ENCODE results near the gene FOXC1. TPM values are rescaled to one million over a fixed set of nuclear protein-coding genes. Genes with fewer than 3 reads are reported as not detected.

The FOXC1 gene
- total and polyA plus RNA-seq, 10 of the 15 experiments (the other 5 are each of a cell fraction or from before 2014, with no cell fraction given) = 0.13 to 1.5 (median 0.48) TPM; not detected in 2

GRCh38 chr6:1621070-1621701 lies 11.5 kb downstream of the FOXC1 start (continued):
- no peak for TF ChIP-seq SPI1 (IDR thresholded peaks at IDR 0.05; ENCODE audit: borderline replicate concordance, insufficient read depth, low read depth, low read length)
- TF ChIP-seq BCL3 (IDR thresholded peaks at IDR 0.05; ENCODE audit: borderline replicate concordance, insufficient read depth, low read depth, low read length, poor library complexity, severe bottlenecking) = no peak
- no peak for TF ChIP-seq SRF (IDR thresholded peaks at IDR 0.05; ENCODE audit: low read depth in 2 of 2, low read length in 2 of 2)

GRCh38 chr6:1622220-1622850 lies 12.6 kb downstream of the FOXC1 start:
- no peak overlapping the region for H3K4me3 ChIP-seq
- no TSS peak for BruUV-seq (replicated peaks)
- in situ Hi-C loops (cut with MboI) (no loop called here), intact Hi-C loops (cut with micrococcal nuclease; ENCODE audit: unreplicated experiment) (no loop called here)
- no peaks in the 10 kb centered on the region for H3K36me3 ChIP-seq (ENCODE audit: control insufficient read depth in 2 of 2, insufficient read depth in 2 of 2, low read length in 1 of 2)
- no peak overlapping the region for H2AFZ ChIP-seq (ENCODE audit: control insufficient read depth, low read depth, low read length)
- no peak overlapping the region for H3K4me2 ChIP-seq (ENCODE audit: control insufficient read depth, insufficient read depth)
- H3K27me3 ChIP-seq (replicated peaks in 1 of 2; ENCODE audit: control insufficient read depth in 2 of 2, insufficient read depth in 2 of 2, low read length in 1 of 2) = peaks cover 4 to 10% of the 10 kb centered on the region in 2 experiments
- H3K9ac ChIP-seq (ENCODE audit: control insufficient read depth, insufficient read depth, low read length) = no peak overlapping the region
- FAIRE-seq (no peak), ATAC-seq (no peak), DNase-seq (ENCODE audit: low read depth, low spot score) (no peak)
- SMC1A ChIA-PET (ENCODE audit: uncharacterized antibody, unreplicated experiment) = interaction anchor here (1.0 kb wide), 1 partner anchor 66 kb away, joined by 3 read pairs; no protein-coding TSS in a partner anchor
- POLR2A ChIA-PET = interaction anchor here (0.7 kb wide), 1 partner anchor 91 kb away, joined by 3 read pairs; no protein-coding TSS in a partner anchor
- peaks cover 3% of the 10 kb centered on the region; the same call in 1 of the 2 replicates for H4K20me1 ChIP-seq (ENCODE audit: control insufficient read depth, insufficient read depth)
- H3K79me2 ChIP-seq (ENCODE audit: control insufficient read depth, insufficient read depth, low read length) = no peaks in the 10 kb centered on the region
- no peak overlapping the region for H3K27ac ChIP-seq (ENCODE audit: control insufficient read depth, insufficient read depth)
- RAD21 ChIA-PET (ENCODE audit: unreplicated experiment) = interaction anchor here (0.6 kb wide), 1 partner anchor 64 kb away, joined by 3 read pairs; no protein-coding TSS in a partner anchor
- no peak for TF ChIP-seq ZZZ3 (IDR thresholded peaks at IDR 0.05; ENCODE audit: control insufficient read depth, insufficient read length, low read depth)
- TF ChIP-seq, protein P1, sequence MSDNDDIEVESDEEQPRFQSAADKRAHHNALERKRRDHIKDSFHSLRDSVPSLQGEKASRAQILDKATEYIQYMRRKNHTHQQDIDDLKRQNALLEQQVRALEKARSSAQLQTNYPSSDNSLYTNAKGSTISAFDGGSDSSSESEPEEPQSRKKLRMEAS (IDR thresholded peaks at IDR 0.05; ENCODE audit: low read depth, low read length) = no peak
- 93% methylated on average over 15 of the region's 15 CpGs for WGBS (ENCODE audit: insufficient coverage, insufficient replicate concordance, low lambda C conversion rate, missing lambda C conversion rate)
- peaks cover 5% of the 10 kb centered on the region for H3K4me1 ChIP-seq (ENCODE audit: control insufficient read depth, insufficient read depth, low read length)
- no peaks in the 10 kb centered on the region for H3K9me3 ChIP-seq (replicated peaks; ENCODE audit: control insufficient read depth, insufficient read depth, low read length)
- CTCF ChIA-PET = no interaction called here

Data from GM12878 (cell line).